Activated CD4-positive, alpha-beta memory T cell treated with anti-CD3 and anti-CD28 coated beads for 36 hours (primary cell): ENCODE results near the gene CPNE8. TPM values are rescaled to one million over a fixed set of nuclear protein-coding genes. Genes with fewer than 3 reads are reported as not detected.

Experiments used
- CTCF ChIA-PET: fragments of 350-600 bp; sonication (Branson Sonifier 250); formaldehyde crosslinking; loops from one replicate; lab custom pipeline; 2021; ENCODE audit warnings: antibody characterized with exemption, inconsistent platforms; lab: Charles Lee
- POLR2A ChIA-PET: fragments of 350-600 bp; sonication (Branson Sonifier 250); formaldehyde crosslinking; loops from one replicate; lab custom pipeline; 2021; ENCODE audit warnings: antibody characterized with exemption; lab: Charles Lee
- DNase-seq: peaks from one replicate; pipeline ENCODE4 v3.0.0-alpha.2; 2020
- H3K27ac Mint-ChIP-seq: one replicate; pipeline ENCODE4 v1.8.0; 2021; ENCODE audit warnings: mixed read lengths
- H3K27me3 Mint-ChIP-seq: one replicate; pipeline ENCODE4 v1.8.0; 2021; ENCODE audit warnings: mixed read lengths
- H3K36me3 Mint-ChIP-seq: one replicate; pipeline ENCODE4 v1.8.0; 2021; ENCODE audit warnings: mixed read lengths
- H3K4me1 Mint-ChIP-seq: one replicate; pipeline ENCODE4 v1.8.0; 2021; ENCODE audit warnings: low read depth, mixed read lengths
- H3K4me3 Mint-ChIP-seq: one replicate; pipeline ENCODE4 v1.8.0; 2021; ENCODE audit warnings: mild to moderate bottlenecking, mixed read lengths
- H3K9me3 Mint-ChIP-seq: one replicate; pipeline ENCODE4 v1.8.0; 2021; ENCODE audit warnings: mixed read lengths
- intact Hi-C: fragments of 100-400 bp; cut with micrococcal nuclease; formaldehyde crosslinking; loops from one replicate; pipeline ENCODE4 v1.15.1; 2023
- total RNA-seq, 2 experiments: library from RNA; stranded (reverse); gene quantifications; one replicate each; pipeline ENCODE4 v1.2.3, GENCODE V29; 2021

The CPNE8 gene
- total RNA-seq, 2 experiments from 2014 or later, result 4.4 to 4.6 TPM

DNA sequence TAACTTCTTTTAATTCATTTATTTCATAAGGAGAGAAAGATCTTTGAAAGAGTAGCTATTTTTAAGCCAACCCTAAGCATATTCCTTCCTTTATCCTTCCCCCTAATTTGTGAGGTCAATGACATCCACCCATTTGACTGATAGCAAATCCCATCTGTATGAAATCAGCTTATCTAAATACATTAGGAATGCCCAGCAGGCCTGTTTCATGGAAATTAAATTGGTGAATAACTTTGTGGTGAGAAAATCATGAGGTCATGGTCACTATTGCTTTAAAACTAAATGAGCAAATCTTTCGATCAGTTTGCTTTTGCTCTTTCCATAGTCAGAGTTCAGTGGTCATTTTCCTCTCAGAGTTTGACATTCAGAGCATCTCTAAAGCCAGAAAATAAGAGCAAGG, 256.6 kb downstream of the CPNE8 start:
- Mint-ChIP-seq H3K4me3 (no peak overlapping the region), H3K4me1 (no peaks in the 10 kb centered on the region), H3K27ac (no peak overlapping the region), H3K36me3 (no peaks in the 10 kb centered on the region), H3K27me3 (no peaks in the 10 kb centered on the region), H3K9me3 (no peaks in the 10 kb centered on the region)
- ChIA-PET CTCF (interaction anchor here (1.0 kb wide), 1 partner anchor 17 kb away, joined by 4 read pairs; no protein-coding TSS in a partner anchor), POLR2A (no interaction called here)
- no peak for DNase-seq
- intact Hi-C loops, result no loop called here

DNA sequence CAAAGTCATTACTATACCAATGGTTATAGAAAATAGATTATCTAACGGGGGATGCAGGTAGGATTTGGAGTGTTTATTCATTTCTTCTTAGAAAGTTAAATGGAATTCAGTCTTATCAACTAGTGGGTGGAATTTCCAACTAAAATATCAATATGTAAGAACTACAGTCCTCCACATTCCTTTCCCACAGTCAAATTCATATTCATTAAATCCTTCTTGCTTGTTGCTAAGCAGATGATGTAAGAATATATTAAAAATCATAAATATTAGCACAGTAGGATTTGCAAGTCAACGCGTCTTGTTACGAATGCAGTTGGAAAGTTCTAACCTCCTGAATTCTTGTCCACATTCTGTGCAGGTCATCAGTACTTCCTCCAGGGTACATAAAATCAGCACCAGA, 259.2 kb downstream of the CPNE8 start:
- ChIA-PET CTCF (no interaction called here), POLR2A (no interaction called here)
- H3K4me3 Mint-ChIP-seq, result no peak overlapping the region
- intact Hi-C loops, result no loop called here
- no peaks in the 10 kb centered on the region for H3K27me3 Mint-ChIP-seq
- H3K9me3 Mint-ChIP-seq, result peaks cover 2% of the 10 kb centered on the region
- no peaks in the 10 kb centered on the region for H3K36me3 Mint-ChIP-seq
- DNase-seq, result no peak
- no peaks in the 10 kb centered on the region for H3K4me1 Mint-ChIP-seq
- no peak overlapping the region for H3K27ac Mint-ChIP-seq

DNA sequence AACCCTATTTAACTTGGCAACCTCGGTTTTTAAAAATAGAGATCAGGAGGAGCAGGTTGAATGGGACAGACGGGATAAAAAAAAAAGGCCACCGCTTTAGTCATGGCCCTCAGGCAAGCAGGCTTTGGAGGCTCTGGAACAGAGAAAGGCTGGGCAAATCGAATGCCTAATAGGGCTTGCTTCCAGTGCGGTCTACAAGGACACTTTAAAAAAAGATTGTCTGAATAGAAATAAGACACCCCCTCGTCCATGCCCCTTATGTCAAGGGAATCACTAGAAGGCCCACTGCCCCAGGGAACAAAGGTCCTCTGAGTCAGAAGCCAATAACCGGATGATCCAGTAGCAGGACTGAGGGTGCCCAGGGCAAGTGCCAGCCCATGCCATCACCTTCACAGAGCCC, 265.8 kb downstream of the CPNE8 start:
- Mint-ChIP-seq H3K27me3 (no peaks in the 10 kb centered on the region), H3K4me1 (no peaks in the 10 kb centered on the region), H3K9me3 (peaks cover 6% of the 10 kb centered on the region), H3K4me3 (no peak overlapping the region), H3K36me3 (no peaks in the 10 kb centered on the region), H3K27ac (no peak overlapping the region)
- ChIA-PET POLR2A (no interaction called here), CTCF (no interaction called here)
- no peak for DNase-seq
- intact Hi-C loops, result no loop called here

DNA sequence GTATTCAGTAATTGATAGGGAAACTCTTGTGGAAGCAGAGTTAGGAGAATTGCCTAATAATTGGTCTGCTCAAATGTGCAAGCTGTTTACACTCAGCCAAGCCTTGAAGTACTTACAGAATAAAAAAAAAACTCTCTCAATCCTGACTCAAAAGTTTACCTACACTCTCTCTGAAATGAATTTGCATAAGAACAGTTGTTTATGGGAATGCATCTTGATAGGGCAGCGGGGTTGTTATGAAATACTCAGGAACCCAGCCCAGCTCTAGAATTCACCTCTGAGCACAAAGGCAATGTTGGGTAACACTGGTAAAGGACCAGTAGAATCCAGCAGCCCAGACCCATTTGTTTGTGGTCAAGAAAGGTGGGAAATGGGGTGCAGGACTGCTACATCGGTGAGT, 267.0 kb downstream of the CPNE8 start:
- Mint-ChIP-seq H3K4me3 (no peak overlapping the region), H3K27me3 (no peaks in the 10 kb centered on the region), H3K9me3 (peaks cover 6% of the 10 kb centered on the region), H3K36me3 (no peaks in the 10 kb centered on the region), H3K4me1 (no peaks in the 10 kb centered on the region), H3K27ac (no peak overlapping the region)
- intact Hi-C loops, result no loop called here
- no peak for DNase-seq
- POLR2A ChIA-PET, result no interaction called here
- CTCF ChIA-PET, result no interaction called here

DNA sequence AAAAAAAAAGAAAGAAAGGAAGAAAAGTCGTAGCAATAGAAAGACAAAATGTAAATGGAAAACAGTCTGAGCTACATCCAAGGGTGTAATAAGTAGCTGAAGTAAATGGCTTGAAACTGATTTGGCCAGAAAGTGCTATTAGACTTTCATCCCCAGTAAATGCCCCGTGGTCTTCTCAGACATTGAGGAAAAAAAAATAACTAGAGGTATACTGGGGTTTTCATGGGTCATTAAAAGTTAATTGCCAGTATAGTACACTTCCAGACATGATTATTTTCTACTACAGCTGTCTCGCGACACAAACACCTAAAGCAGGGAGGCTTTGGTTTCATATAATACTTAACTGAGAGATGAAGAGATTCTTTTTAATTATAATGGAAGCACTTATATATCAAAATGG, 271.9 kb downstream of the CPNE8 start:
- CTCF ChIA-PET, result no interaction called here
- Mint-ChIP-seq H3K4me3 (no peak overlapping the region), H3K36me3 (no peaks in the 10 kb centered on the region), H3K4me1 (no peaks in the 10 kb centered on the region), H3K27ac (no peak overlapping the region), H3K9me3 (no peaks in the 10 kb centered on the region), H3K27me3 (no peaks in the 10 kb centered on the region)
- intact Hi-C loops, result no loop called here
- POLR2A ChIA-PET, result no interaction called here
- no peak for DNase-seq

DNA sequence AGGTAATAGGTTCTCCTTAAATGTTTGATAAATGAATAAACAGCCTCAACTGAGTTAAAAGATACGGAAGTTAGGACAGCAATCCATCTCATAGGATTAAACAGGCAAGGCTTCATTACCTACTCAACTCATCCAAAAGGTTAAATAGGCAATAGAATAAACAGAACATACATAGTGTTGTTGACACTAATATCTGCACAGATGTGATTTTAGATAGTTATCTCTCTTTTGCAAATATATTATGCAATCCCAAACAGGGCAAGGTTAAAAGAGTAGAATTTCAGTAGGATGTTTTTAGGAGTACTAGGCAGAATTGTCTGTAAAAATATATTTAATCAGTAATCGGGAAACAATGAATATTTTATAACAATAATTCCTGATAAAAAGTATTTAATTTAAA, 276.3 kb downstream of the CPNE8 start:
- intact Hi-C loops, result no loop called here
- CTCF ChIA-PET, result no interaction called here

DNA sequence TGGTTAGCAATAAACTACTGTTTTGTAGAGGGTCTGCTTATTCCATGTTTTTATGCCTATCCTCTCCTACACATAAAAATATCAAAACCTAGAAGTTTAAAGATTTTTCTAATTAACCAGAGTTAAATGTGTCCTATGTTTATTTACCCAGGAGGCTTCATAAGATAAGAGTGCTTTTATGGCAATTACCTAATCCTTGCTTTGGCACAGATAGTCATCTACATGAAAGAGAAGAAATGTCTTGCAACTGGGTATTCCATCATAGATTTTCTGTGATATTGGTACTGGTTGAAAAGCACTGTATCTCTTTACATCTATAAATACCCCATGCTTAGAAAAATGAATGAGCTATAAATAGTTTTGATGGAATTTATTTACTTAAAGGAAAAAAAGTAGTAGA, 277.1 kb downstream of the CPNE8 start:
- ChIA-PET CTCF (no interaction called here), POLR2A (no interaction called here)
- Mint-ChIP-seq H3K27me3 (no peaks in the 10 kb centered on the region), H3K36me3 (no peaks in the 10 kb centered on the region), H3K4me1 (no peaks in the 10 kb centered on the region), H3K4me3 (no peak overlapping the region), H3K27ac (no peak overlapping the region), H3K9me3 (no peaks in the 10 kb centered on the region)
- no peak for DNase-seq
- intact Hi-C loops, result no loop called here

More for the DNA sequence above, 276.3 kb downstream of the CPNE8 start:
- H3K4me3 Mint-ChIP-seq, result no peak overlapping the region
- no peaks in the 10 kb centered on the region for H3K9me3 Mint-ChIP-seq
- H3K4me1 Mint-ChIP-seq, result no peaks in the 10 kb centered on the region
- H3K27ac Mint-ChIP-seq, result no peak overlapping the region
- no peaks in the 10 kb centered on the region for H3K27me3 Mint-ChIP-seq
- no peaks in the 10 kb centered on the region for H3K36me3 Mint-ChIP-seq
- no peak for DNase-seq
- POLR2A ChIA-PET, result no interaction called here

DNA sequence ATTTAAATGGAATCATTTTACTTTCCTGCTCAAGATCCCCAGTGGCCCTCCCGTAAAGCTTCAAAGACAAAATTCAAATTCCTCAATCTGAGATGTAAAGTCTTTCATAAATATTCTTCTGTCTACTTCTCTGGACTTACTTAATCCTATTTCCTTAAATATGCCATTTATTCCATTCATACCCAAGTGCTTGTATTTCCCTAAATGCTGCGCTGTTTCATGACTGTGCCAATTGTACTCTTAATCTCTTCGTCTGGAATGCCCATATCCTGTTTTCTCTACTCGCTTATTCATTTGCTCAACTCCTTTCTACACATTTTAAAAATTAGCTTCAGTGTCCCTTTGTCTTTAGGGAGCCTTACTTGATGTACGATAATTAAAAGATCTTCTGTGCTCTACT, 280.1 kb downstream of the CPNE8 start:
- DNase-seq, result no peak
- intact Hi-C loops, result no loop called here
- no peaks in the 10 kb centered on the region for H3K27me3 Mint-ChIP-seq
- H3K4me1 Mint-ChIP-seq, result no peaks in the 10 kb centered on the region
- no peak overlapping the region for H3K4me3 Mint-ChIP-seq
- no peaks in the 10 kb centered on the region for H3K9me3 Mint-ChIP-seq
- ChIA-PET CTCF (no interaction called here), POLR2A (no interaction called here)
- no peak overlapping the region for H3K27ac Mint-ChIP-seq
- H3K36me3 Mint-ChIP-seq, result no peaks in the 10 kb centered on the region

DNA sequence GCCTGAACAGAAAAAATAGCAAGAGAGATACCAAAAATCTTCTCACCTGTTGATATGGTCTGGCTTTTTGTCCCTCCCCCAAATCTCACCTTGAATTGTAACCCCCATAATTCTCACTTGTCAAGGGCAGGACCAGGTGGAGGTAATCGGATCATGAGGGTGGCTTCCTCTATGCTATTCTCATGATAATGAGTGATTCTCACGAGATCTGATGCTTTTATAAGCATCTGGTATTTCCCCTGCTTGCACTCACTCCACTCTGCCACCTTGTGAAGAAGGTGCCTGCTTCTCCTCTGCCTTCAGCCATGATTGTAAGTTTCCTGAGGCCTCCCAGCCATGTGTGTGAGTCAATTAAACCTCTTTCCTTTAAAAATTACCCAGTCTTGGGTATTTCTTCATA, 291.2 kb downstream of the CPNE8 start:
- POLR2A ChIA-PET, result no interaction called here
- Mint-ChIP-seq H3K4me3 (no peak overlapping the region), H3K27ac (no peak overlapping the region), H3K36me3 (no peaks in the 10 kb centered on the region), H3K4me1 (no peaks in the 10 kb centered on the region), H3K27me3 (no peaks in the 10 kb centered on the region), H3K9me3 (peaks cover 5% of the 10 kb centered on the region)
- CTCF ChIA-PET, result no interaction called here
- no peak for DNase-seq
- intact Hi-C loops, result no loop called here

DNA sequence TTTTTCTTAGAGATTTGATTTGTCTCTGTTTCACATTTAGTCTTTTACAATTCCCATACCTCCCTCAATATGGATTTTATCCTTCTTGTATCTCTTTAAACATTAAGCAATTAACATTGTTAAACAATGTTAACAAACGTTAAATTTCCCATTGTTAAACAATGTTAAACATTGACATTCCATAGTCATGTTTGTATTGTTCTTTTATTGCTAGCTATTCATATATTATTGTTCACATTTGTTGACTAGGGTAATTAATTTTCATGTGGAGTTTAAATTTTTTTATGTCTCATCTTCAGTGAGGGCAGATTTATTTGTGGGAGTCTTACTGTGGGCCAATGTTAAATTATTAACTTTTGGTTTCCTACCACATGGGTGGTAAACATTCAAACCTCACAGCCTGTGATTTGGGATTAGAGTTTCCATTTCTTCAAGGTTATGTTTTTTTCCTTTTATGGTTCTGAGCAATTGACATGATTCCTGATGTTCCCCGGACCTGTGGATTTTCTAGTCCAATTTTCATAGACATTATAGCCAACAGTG, 294.5 kb downstream of the CPNE8 start:
- H3K4me3 Mint-ChIP-seq, result no peak overlapping the region
- H3K9me3 Mint-ChIP-seq, result peaks cover 9% of the 10 kb centered on the region
- no peak for DNase-seq
- H3K27ac Mint-ChIP-seq, result no peak overlapping the region
- H3K4me1 Mint-ChIP-seq, result no peaks in the 10 kb centered on the region
- H3K27me3 Mint-ChIP-seq, result no peaks in the 10 kb centered on the region
- ChIA-PET CTCF (no interaction called here), POLR2A (no interaction called here)
- intact Hi-C loops, result no loop called here
- H3K36me3 Mint-ChIP-seq, result no peaks in the 10 kb centered on the region

DNA sequence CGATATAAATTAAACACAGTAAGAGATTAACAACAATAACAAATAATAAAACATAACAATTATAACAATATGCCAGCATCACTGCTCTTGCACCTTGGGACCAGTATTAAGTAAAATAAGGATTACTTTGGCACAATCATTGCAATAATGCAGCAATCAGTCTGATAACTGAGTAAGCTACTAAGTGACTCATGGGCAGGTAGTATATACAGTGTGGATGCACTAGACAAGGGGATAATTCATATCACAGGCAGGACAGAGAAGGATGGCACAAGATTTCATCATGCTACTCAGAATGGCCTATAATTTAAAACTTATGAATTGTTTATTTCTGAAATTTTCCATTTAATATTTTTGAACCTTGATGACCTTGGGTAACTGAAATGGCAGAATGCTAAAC, 298.1 kb downstream of the CPNE8 start:
- CTCF ChIA-PET, result interaction anchor here (0.6 kb wide), 1 partner anchor 339 kb away, joined by 4 read pairs; no protein-coding TSS in a partner anchor
- H3K27ac Mint-ChIP-seq, result no peak overlapping the region
- H3K4me1 Mint-ChIP-seq, result no peaks in the 10 kb centered on the region
- intact Hi-C loops, result no loop called here
- POLR2A ChIA-PET, result no interaction called here
- no peaks in the 10 kb centered on the region for H3K36me3 Mint-ChIP-seq
- no peak for DNase-seq
- H3K4me3 Mint-ChIP-seq, result no peak overlapping the region
- peaks cover 6% of the 10 kb centered on the region for H3K9me3 Mint-ChIP-seq
- H3K27me3 Mint-ChIP-seq, result peaks cover 1% of the 10 kb centered on the region
